ENCODE measurements around the gene SOWAHA. TPM values are rescaled to one million over a fixed set of nuclear protein-coding genes. Genes with fewer than 3 reads are reported as not detected.

SOWAHA gene
- total and polyA plus RNA-seq, 4 donors: 0.18 to 9.5 (median 0.41) TPM; not detected in 1

GRCh38 chr5:132830436-132831094 is 17.5 kb downstream of the SOWAHA start, which contains the start of gene SHROOM1:
SHROOM1 (minus strand) TSS chr5:132830647; CDS start chr5:132826140, 4,507 bp downstream.
- Histone ChIP-seq H3K27me3 (ENCODE audit: control insufficient read depth in 1 of 2, insufficient read depth in 2 of 2, low read length in 1 of 2) (no peaks in the 10 kb centered on the region), H3K4me3 (ENCODE audit: low read length in 2 of 2) (peak within 1 kb of the TSS; percentile 45 to 57), H3K9me3 (ENCODE audit: control insufficient read depth, low read length) (no peaks in the 10 kb centered on the region), H3K36me3 (ENCODE audit: control insufficient read depth in 1 of 2, insufficient read depth in 2 of 2, low read length in 1 of 2) (no peaks in the 10 kb centered on the region), H3K4me1 (ENCODE audit: control insufficient read depth in 1 of 2, insufficient read depth in 2 of 2, low read length in 2 of 2) (no peaks in the 10 kb centered on the region), H3K27ac (ENCODE audit: low read depth in 1 of 2, low read length in 2 of 2) (no peak within 1 kb of the TSS)
- intact Hi-C loops (cut with DNase I): no loop called here
- ATAC-seq (ENCODE audit: low FRiP score): peak; percentile 80
- WGBS, 2 donors: 4 to 5% methylated on average over 69 to 78 of the region's 78 CpGs
- DNase-seq: peak; percentile 76 to 91

- Histone ChIP-seq H3K9me3 (ENCODE audit: control insufficient read depth, low read length) (no peaks in the 10 kb centered on the region), H3K4me3 (ENCODE audit: low read length in 2 of 2) (no peak overlapping the region), H3K36me3 (ENCODE audit: control insufficient read depth in 1 of 2, insufficient read depth in 2 of 2, low read length in 1 of 2) (no peaks in the 10 kb centered on the region), H3K27me3 (ENCODE audit: control insufficient read depth in 1 of 2, insufficient read depth in 2 of 2, low read length in 1 of 2) (no peaks in the 10 kb centered on the region), H3K27ac (ENCODE audit: low read depth in 1 of 2, low read length in 2 of 2) (no peak overlapping the region), H3K4me1 (ENCODE audit: control insufficient read depth in 1 of 2, insufficient read depth in 2 of 2, low read length in 2 of 2) (no peaks in the 10 kb centered on the region)
- intact Hi-C loops (cut with DNase I): no loop called here
- 82 to 86% methylated on average over 15 of the region's 15 CpGs for WGBS, 2 donors
- ATAC-seq (ENCODE audit: low FRiP score): no peak
- no peak for DNase-seq
Measured at GRCh38 chr5:132831095-132831860, 18.2 kb downstream of the SOWAHA start.

GRCh38 chr5:132832612-132833011 is 19.5 kb downstream of the SOWAHA start:
- H3K4me3 ChIP-seq (ENCODE audit: low read length in 2 of 2): no peak overlapping the region
- intact Hi-C loops (cut with DNase I): no loop called here
- no peaks in the 10 kb centered on the region for H3K27me3 ChIP-seq (ENCODE audit: control insufficient read depth in 1 of 2, insufficient read depth in 2 of 2, low read length in 1 of 2)
- no peak for DNase-seq
- 94 to 95% methylated on average over 5 of the region's 5 CpGs for WGBS, 2 donors
- H3K27ac ChIP-seq (ENCODE audit: low read depth in 1 of 2, low read length in 2 of 2): no peak overlapping the region
- no peaks in the 10 kb centered on the region for H3K9me3 ChIP-seq (ENCODE audit: control insufficient read depth, low read length)
- no peaks in the 10 kb centered on the region for H3K36me3 ChIP-seq (ENCODE audit: control insufficient read depth in 1 of 2, insufficient read depth in 2 of 2, low read length in 1 of 2)
- ATAC-seq (ENCODE audit: low FRiP score): no peak
- H3K4me1 ChIP-seq (ENCODE audit: control insufficient read depth in 1 of 2, insufficient read depth in 2 of 2, low read length in 2 of 2): no peaks in the 10 kb centered on the region

GRCh38 chr5:132834057-132834456 is 21.0 kb downstream of the SOWAHA start:
- no peaks in the 10 kb centered on the region for H3K9me3 ChIP-seq (ENCODE audit: control insufficient read depth, low read length)
- H3K27me3 ChIP-seq (ENCODE audit: control insufficient read depth in 1 of 2, insufficient read depth in 2 of 2, low read length in 1 of 2): no peaks in the 10 kb centered on the region
- H3K27ac ChIP-seq (ENCODE audit: low read depth in 1 of 2, low read length in 2 of 2): no peak overlapping the region
- no peak overlapping the region for H3K4me3 ChIP-seq (ENCODE audit: low read length in 2 of 2)
- 97 to 99% methylated on average over 3 of the region's 3 CpGs for WGBS, 2 donors
- no peaks in the 10 kb centered on the region for H3K36me3 ChIP-seq (ENCODE audit: control insufficient read depth in 1 of 2, insufficient read depth in 2 of 2, low read length in 1 of 2)
- DNase-seq: no peak
- no peak for ATAC-seq (ENCODE audit: low FRiP score)
- no peaks in the 10 kb centered on the region for H3K4me1 ChIP-seq (ENCODE audit: control insufficient read depth in 1 of 2, insufficient read depth in 2 of 2, low read length in 2 of 2)
- intact Hi-C loops (cut with DNase I): no loop called here

- WGBS, 2 donors: 93 to 100% methylated on average over 1 of the region's 1 CpG
- H3K27ac ChIP-seq (ENCODE audit: low read depth in 1 of 2, low read length in 2 of 2): no peak overlapping the region
- no peaks in the 10 kb centered on the region for H3K4me1 ChIP-seq (ENCODE audit: control insufficient read depth in 1 of 2, insufficient read depth in 2 of 2, low read length in 2 of 2)
- H3K27me3 ChIP-seq (ENCODE audit: control insufficient read depth in 1 of 2, insufficient read depth in 2 of 2, low read length in 1 of 2): no peaks in the 10 kb centered on the region
- no peaks in the 10 kb centered on the region for H3K36me3 ChIP-seq (ENCODE audit: control insufficient read depth in 1 of 2, insufficient read depth in 2 of 2, low read length in 1 of 2)
- intact Hi-C loops (cut with DNase I): no loop called here
- H3K4me3 ChIP-seq (ENCODE audit: low read length in 2 of 2): no peak overlapping the region
- no peak for DNase-seq
- no peak for ATAC-seq (ENCODE audit: low FRiP score)
- no peaks in the 10 kb centered on the region for H3K9me3 ChIP-seq (ENCODE audit: control insufficient read depth, low read length)
Measured at GRCh38 chr5:132836852-132837251, 23.8 kb downstream of the SOWAHA start.

- intact Hi-C loops (cut with DNase I): no loop called here
- ATAC-seq (ENCODE audit: low FRiP score) (no peak), DNase-seq (no peak)
- H3K4me1 ChIP-seq (ENCODE audit: control insufficient read depth in 1 of 2, insufficient read depth in 2 of 2, low read length in 2 of 2): no peaks in the 10 kb centered on the region
- no peak overlapping the region for H3K4me3 ChIP-seq (ENCODE audit: low read length in 2 of 2)
- no peaks in the 10 kb centered on the region for H3K36me3 ChIP-seq (ENCODE audit: control insufficient read depth in 1 of 2, insufficient read depth in 2 of 2, low read length in 1 of 2)
- H3K27me3 ChIP-seq (ENCODE audit: control insufficient read depth in 1 of 2, insufficient read depth in 2 of 2, low read length in 1 of 2): no peaks in the 10 kb centered on the region
- no peak overlapping the region for H3K27ac ChIP-seq (ENCODE audit: low read depth in 1 of 2, low read length in 2 of 2)
- no peaks in the 10 kb centered on the region for H3K9me3 ChIP-seq (ENCODE audit: control insufficient read depth, low read length)
- 77 to 80% methylated on average over 2 of the region's 2 CpGs for WGBS, 2 donors
Measured at GRCh38 chr5:132837868-132838267, 24.8 kb downstream of the SOWAHA start.

- Histone ChIP-seq H3K36me3 (ENCODE audit: control insufficient read depth in 1 of 2, insufficient read depth in 2 of 2, low read length in 1 of 2) (no peaks in the 10 kb centered on the region), H3K4me3 (ENCODE audit: low read length in 2 of 2) (no peak overlapping the region), H3K27me3 (ENCODE audit: control insufficient read depth in 1 of 2, insufficient read depth in 2 of 2, low read length in 1 of 2) (no peaks in the 10 kb centered on the region), H3K4me1 (ENCODE audit: control insufficient read depth in 1 of 2, insufficient read depth in 2 of 2, low read length in 2 of 2) (no peaks in the 10 kb centered on the region), H3K27ac (ENCODE audit: low read depth in 1 of 2, low read length in 2 of 2) (no peak overlapping the region), H3K9me3 (ENCODE audit: control insufficient read depth, low read length) (no peaks in the 10 kb centered on the region)
- no peak for ATAC-seq (ENCODE audit: low FRiP score)
- intact Hi-C loops (cut with DNase I): no loop called here
- WGBS, 2 donors: 54 to 83% methylated on average over 3 of the region's 3 CpGs
- DNase-seq: no peak
Measured at GRCh38 chr5:132838516-132839282, 25.6 kb downstream of the SOWAHA start.

GRCh38 chr5:132839426-132840301 is 26.6 kb downstream of the SOWAHA start:
- H3K9me3 ChIP-seq (ENCODE audit: control insufficient read depth, low read length): no peaks in the 10 kb centered on the region
- H3K4me1 ChIP-seq (ENCODE audit: control insufficient read depth in 1 of 2, insufficient read depth in 2 of 2, low read length in 2 of 2): no peaks in the 10 kb centered on the region
- no peaks in the 10 kb centered on the region for H3K36me3 ChIP-seq (ENCODE audit: control insufficient read depth in 1 of 2, insufficient read depth in 2 of 2, low read length in 1 of 2)
- intact Hi-C loops (cut with DNase I): no loop called here
- ATAC-seq (ENCODE audit: low FRiP score) (no peak), DNase-seq (no peak)
- 79 to 87% methylated on average over 8 of the region's 8 CpGs for WGBS, 2 donors
- H3K27me3 ChIP-seq (ENCODE audit: control insufficient read depth in 1 of 2, insufficient read depth in 2 of 2, low read length in 1 of 2): no peaks in the 10 kb centered on the region
- H3K27ac ChIP-seq (ENCODE audit: low read depth in 1 of 2, low read length in 2 of 2): no peak overlapping the region
- H3K4me3 ChIP-seq (ENCODE audit: low read length in 2 of 2): no peak overlapping the region

All from aorta (tissue), 5 donors.